ENCODE results near the gene LTB4R2. TPM values are rescaled to one million over a fixed set of nuclear protein-coding genes. Genes with fewer than 3 reads are reported as not detected.
"Not testable (repeated sequence)": the region's sequence is repeated elsewhere in the genome, so short reads cannot be mapped to it uniquely, and the experiment has no call there.

LTB4R2 gene
- total RNA-seq, 1 donor from 2014 or later: 7.9 TPM

- H3K27ac Mint-ChIP-seq: no peak overlapping the region
- intact Hi-C loops (cut with micrococcal nuclease): no loop called here
- no peak for DNase-seq (ENCODE audit: low spot score)
- no peaks in the 10 kb centered on the region for H3K9me3 Mint-ChIP-seq
- H3K4me1 Mint-ChIP-seq (ENCODE audit: low read depth): peaks cover 2% of the 10 kb centered on the region
- H3K27me3 Mint-ChIP-seq (ENCODE audit: low read depth): peaks cover 55% of the 10 kb centered on the region
- no peaks in the 10 kb centered on the region for H3K36me3 Mint-ChIP-seq (ENCODE audit: low read depth)
- H3K4me3 Mint-ChIP-seq (ENCODE audit: low read depth): no peak overlapping the region
These were observed 39.8 kb downstream of the LTB4R2 start for GRCh38 chr14:24349742-24350141.

DNA sequence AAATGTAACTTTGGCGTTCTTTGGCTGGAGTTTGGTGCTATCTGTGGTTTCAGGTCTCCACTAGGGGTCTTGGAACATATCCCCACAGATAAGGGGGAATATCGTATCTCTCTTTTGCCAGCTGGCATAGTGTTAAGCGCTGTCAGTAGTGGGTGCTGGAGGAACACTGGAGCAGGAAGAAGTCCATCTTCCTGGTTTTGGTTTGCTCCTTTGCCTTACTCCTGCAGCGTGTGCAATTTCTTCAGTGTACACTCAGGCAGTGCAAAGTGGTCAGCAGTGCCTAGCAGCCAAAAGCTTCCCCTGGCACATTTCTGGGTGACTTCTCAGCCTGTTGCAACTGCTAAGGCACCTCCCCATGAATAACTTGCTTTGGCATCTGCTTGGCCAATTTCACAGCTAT is 41.6 kb downstream of the LTB4R2 start:
- Mint-ChIP-seq H3K27ac (no peak overlapping the region), H3K4me1 (ENCODE audit: low read depth) (peaks cover 2% of the 10 kb centered on the region), H3K36me3 (ENCODE audit: low read depth) (no peaks in the 10 kb centered on the region), H3K9me3 (no peaks in the 10 kb centered on the region), H3K4me3 (ENCODE audit: low read depth) (no peak overlapping the region), H3K27me3 (ENCODE audit: low read depth) (peaks cover 53% of the 10 kb centered on the region)
- no peak for DNase-seq (ENCODE audit: low spot score)
- intact Hi-C loops (cut with micrococcal nuclease): no loop called here

GRCh38 chr14:24353559-24354481 is 43.9 kb downstream of the LTB4R2 start:
- peaks cover 44% of the 10 kb centered on the region for H3K27me3 Mint-ChIP-seq (ENCODE audit: low read depth)
- H3K4me1 Mint-ChIP-seq (ENCODE audit: low read depth): peaks cover 2% of the 10 kb centered on the region
- no peak for DNase-seq (ENCODE audit: low spot score)
- H3K36me3 Mint-ChIP-seq (ENCODE audit: low read depth): no peaks in the 10 kb centered on the region
- no peak overlapping the region for H3K27ac Mint-ChIP-seq
- H3K4me3 Mint-ChIP-seq (ENCODE audit: low read depth): no peak overlapping the region
- intact Hi-C loops (cut with micrococcal nuclease): no loop called here
- H3K9me3 Mint-ChIP-seq: no peaks in the 10 kb centered on the region

DNA sequence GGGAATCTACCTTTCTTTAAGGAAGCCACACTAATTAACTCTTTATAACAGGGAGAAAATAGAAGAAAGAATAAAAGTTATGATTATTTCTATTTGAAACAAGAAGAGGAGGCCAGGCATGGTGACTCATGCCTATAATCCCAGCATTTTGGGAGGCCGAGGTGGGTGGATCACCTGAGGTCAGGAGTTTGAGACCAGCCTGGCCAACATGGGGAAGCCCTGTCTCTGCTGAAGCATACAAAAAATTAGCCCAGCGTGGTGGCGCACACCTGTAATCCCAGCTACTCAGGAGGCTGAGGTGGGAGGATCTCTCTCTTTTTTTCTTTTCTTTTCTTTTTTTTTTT is 44.5 kb downstream of the LTB4R2 start:
- H3K9me3 Mint-ChIP-seq; H3K36me3 Mint-ChIP-seq (ENCODE audit: low read depth); H3K27ac Mint-ChIP-seq; H3K4me3 Mint-ChIP-seq (ENCODE audit: low read depth); DNase-seq (ENCODE audit: low spot score); H3K4me1 Mint-ChIP-seq (ENCODE audit: low read depth); intact Hi-C loops (cut with micrococcal nuclease): not testable (repeated sequence)
- peaks cover 38% of the 10 kb centered on the region for H3K27me3 Mint-ChIP-seq (ENCODE audit: low read depth)

DNA sequence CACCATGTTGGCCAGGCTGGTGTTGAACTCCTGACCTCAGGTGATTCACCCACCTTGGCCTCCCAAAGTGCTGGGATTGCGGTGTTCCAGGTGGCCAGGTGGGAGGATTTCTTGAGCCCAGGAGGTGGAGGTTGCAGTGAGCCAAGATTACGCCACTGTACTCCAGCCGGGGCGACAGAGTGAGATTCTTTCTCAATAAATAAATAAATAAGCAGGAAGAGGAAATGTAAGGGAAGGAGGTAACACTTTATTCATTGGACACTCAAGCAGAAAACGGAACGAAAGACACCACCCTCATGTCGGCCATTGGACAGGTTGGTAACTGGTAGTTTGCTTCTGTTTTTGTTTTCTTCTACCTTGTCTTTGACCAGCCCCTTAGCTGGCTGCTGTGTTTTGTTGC is 45.1 kb downstream of the LTB4R2 start:
- Mint-ChIP-seq H3K27me3 (ENCODE audit: low read depth) (peaks cover 36% of the 10 kb centered on the region), H3K36me3 (ENCODE audit: low read depth) (no peaks in the 10 kb centered on the region), H3K4me3 (ENCODE audit: low read depth) (no peak overlapping the region), H3K4me1 (ENCODE audit: low read depth) (peaks cover 2% of the 10 kb centered on the region), H3K27ac (no peak overlapping the region), H3K9me3 (no peaks in the 10 kb centered on the region)
- no peak for DNase-seq (ENCODE audit: low spot score)
- intact Hi-C loops (cut with micrococcal nuclease): no loop called here

DNA sequence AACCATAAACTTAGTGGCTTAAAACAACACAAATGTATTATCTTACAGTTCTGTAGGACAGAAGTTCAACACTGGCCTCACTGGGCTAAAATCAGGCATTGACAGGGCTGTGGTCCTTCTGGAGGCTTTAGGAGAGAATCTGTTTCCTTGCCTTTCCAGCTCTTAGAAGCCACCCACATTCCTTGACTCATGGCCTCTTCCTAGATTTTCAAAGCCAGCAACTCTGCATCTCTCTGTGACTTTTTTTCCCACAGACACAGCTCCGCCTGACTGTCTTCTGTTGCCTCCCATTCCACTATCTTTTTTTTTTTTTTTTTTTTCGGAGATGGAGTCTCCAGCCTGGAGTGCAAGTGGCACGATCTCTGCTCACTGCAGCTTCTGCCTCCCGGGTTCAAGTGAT is 46.3 kb downstream of the LTB4R2 start:
- Mint-ChIP-seq H3K36me3 (ENCODE audit: low read depth) (no peaks in the 10 kb centered on the region), H3K9me3 (no peaks in the 10 kb centered on the region), H3K27me3 (ENCODE audit: low read depth) (peaks cover 33% of the 10 kb centered on the region), H3K4me3 (ENCODE audit: low read depth) (no peak overlapping the region), H3K4me1 (ENCODE audit: low read depth) (peaks cover 2% of the 10 kb centered on the region), H3K27ac (no peak overlapping the region)
- intact Hi-C loops (cut with micrococcal nuclease): no loop called here
- no peak for DNase-seq (ENCODE audit: low spot score)

DNA sequence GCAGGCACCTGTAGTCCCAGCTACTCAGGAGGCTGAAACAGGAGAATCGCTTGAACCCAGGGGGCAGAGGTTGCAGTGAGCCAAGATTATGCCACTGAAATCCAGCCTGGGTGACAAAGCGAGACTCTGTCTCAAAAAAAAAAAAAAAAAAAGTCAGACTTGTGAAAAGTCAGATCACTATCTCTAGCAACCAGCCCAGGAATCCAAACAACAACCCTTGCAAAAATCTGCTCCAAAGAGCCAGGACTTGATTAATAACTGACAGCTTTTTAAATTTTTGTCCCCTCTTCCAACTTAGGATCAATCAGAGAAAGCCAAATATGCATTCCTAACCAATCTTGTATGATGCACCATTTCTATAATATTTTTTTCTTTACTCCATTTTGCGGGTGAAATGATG is 50.3 kb downstream of the LTB4R2 start:
- Mint-ChIP-seq H3K4me1 (ENCODE audit: low read depth) (no peaks in the 10 kb centered on the region), H3K36me3 (ENCODE audit: low read depth) (no peaks in the 10 kb centered on the region), H3K9me3 (no peaks in the 10 kb centered on the region), H3K27me3 (ENCODE audit: low read depth) (peaks cover 32% of the 10 kb centered on the region), H3K4me3 (ENCODE audit: low read depth) (no peak overlapping the region), H3K27ac (no peak overlapping the region)
- intact Hi-C loops (cut with micrococcal nuclease): no loop called here
- DNase-seq (ENCODE audit: low spot score): no peak

DNA sequence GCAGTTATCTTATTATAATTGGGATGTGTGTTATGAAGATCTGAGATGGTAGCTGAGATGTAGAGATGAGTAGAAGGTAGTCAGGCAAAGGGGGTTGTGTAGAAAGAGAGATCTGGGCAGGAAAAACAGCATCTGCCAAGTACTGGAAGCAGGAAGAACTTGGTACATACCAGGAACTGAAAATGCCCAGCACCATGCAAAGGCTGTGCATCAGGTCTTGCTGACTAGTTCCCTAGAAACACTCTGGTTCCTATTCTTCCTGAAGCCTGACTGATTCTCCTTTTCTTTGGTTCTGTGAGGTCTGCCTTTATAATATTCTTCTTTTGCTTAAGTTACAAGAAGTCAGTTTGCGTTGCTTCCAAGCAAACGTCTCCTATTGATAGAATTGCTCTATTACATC is 51.4 kb downstream of the LTB4R2 start:
- no peak overlapping the region for H3K4me3 Mint-ChIP-seq (ENCODE audit: low read depth)
- intact Hi-C loops (cut with micrococcal nuclease): no loop called here
- no peaks in the 10 kb centered on the region for H3K36me3 Mint-ChIP-seq (ENCODE audit: low read depth)

More for the DNA sequence above, 51.4 kb downstream of the LTB4R2 start:
- H3K27ac Mint-ChIP-seq: no peak overlapping the region
- H3K27me3 Mint-ChIP-seq (ENCODE audit: low read depth): peaks cover 41% of the 10 kb centered on the region
- H3K9me3 Mint-ChIP-seq: no peaks in the 10 kb centered on the region
- DNase-seq (ENCODE audit: low spot score): no peak
- peaks cover 5% of the 10 kb centered on the region for H3K4me1 Mint-ChIP-seq (ENCODE audit: low read depth)

Other genes starting within 250 kb of the LTB4R2 start
- gene CPNE6, start 238.6 kb upstream of the LTB4R2 start, total RNA-seq: not detected in 2 replicates
- 62.7 and 62.8 TPM in 2 replicates for gene PCK2, start 215.8 kb upstream of the LTB4R2 start, total RNA-seq
- 67.2 and 77.3 TPM in 2 replicates for gene DCAF11, start 195.4 kb upstream of the LTB4R2 start, total RNA-seq
- 1.6 and 1.8 TPM in 2 replicates for gene NRL, start 195.2 kb upstream of the LTB4R2 start, total RNA-seq
- 1.0 and 1.2 TPM in 2 replicates for gene FITM1, start 179.5 kb upstream of the LTB4R2 start, total RNA-seq
- 340 and 342 TPM in 2 replicates for gene PSME1, start 173.9 kb upstream of the LTB4R2 start, total RNA-seq
- gene EMC9, start 168.5 kb upstream of the LTB4R2 start, total RNA-seq: 26.4 and 30.4 TPM in 2 replicates
- 567 TPM in 2 replicates for gene PSME2, start 163.5 kb upstream of the LTB4R2 start, total RNA-seq
- gene RNF31, start 162.6 kb upstream of the LTB4R2 start, total RNA-seq: 80.4 and 92.0 TPM in 2 replicates
- gene IRF9, start 148.9 kb upstream of the LTB4R2 start, total RNA-seq: 124 and 129 TPM in 2 replicates
- 20.0 and 28.2 TPM in 2 replicates for gene REC8, start 138.1 kb upstream of the LTB4R2 start, total RNA-seq
- gene IPO4, start 121.3 kb upstream of the LTB4R2 start, total RNA-seq: 77.0 and 80.4 TPM in 2 replicates
- 27.8 and 30.8 TPM in 2 replicates for gene TM9SF1, start 114.7 kb upstream of the LTB4R2 start, total RNA-seq
- 0.21 TPM in 1 of 2 replicates, not detected in the other for gene TSSK4, start 104.4 kb upstream of the LTB4R2 start, total RNA-seq
- gene CHMP4A, start 96.7 kb upstream of the LTB4R2 start, total RNA-seq: 80.0 and 82.4 TPM in 2 replicates
- gene MDP1, start 94.1 kb upstream of the LTB4R2 start, total RNA-seq: 13.2 and 13.5 TPM in 2 replicates
- 194 and 202 TPM in 2 replicates for gene NEDD8, start 77.8 kb upstream of the LTB4R2 start, total RNA-seq
- 36.3 and 43.8 TPM in 2 replicates for gene GMPR2, start 77.2 kb upstream of the LTB4R2 start, total RNA-seq
- 81.1 and 87.3 TPM in 2 replicates for gene TINF2, start 67.5 kb upstream of the LTB4R2 start, total RNA-seq
- gene TGM1, start 47.0 kb upstream of the LTB4R2 start, total RNA-seq: 3.4 and 4.4 TPM in 2 replicates
- gene RABGGTA, start 38.5 kb upstream of the LTB4R2 start, total RNA-seq: 33.9 and 38.4 TPM in 2 replicates
- 9.7 and 10.4 TPM in 2 replicates for gene DHRS1, start 10.4 kb upstream of the LTB4R2 start, total RNA-seq
- 39.7 and 42.0 TPM in 2 replicates for gene NOP9, start 10.3 kb upstream of the LTB4R2 start, total RNA-seq
- 19.6 and 24.7 TPM in 2 replicates for gene CIDEB, start 2.2 kb upstream of the LTB4R2 start, total RNA-seq
- 10.7 and 11.9 TPM in 2 replicates for gene LTB4R, start 1.4 kb downstream of the LTB4R2 start, total RNA-seq
- 1.5 and 2.3 TPM in 2 replicates for gene ADCY4, start 24.9 kb downstream of the LTB4R2 start, total RNA-seq
- gene RIPK3, start 29.9 kb downstream of the LTB4R2 start, total RNA-seq: 13.2 and 15.4 TPM in 2 replicates
- gene NFATC4, start 58.0 kb downstream of the LTB4R2 start, total RNA-seq: 0.21 TPM in 1 of 2 replicates, not detected in the other
- 0.02 and 0.34 TPM in 2 replicates for gene NYNRIN, start 88.9 kb downstream of the LTB4R2 start, total RNA-seq
- 5.4 and 5.5 TPM in 2 replicates for gene CBLN3, start 119.5 kb downstream of the LTB4R2 start, total RNA-seq
- 72.6 and 75.3 TPM in 2 replicates for gene KHNYN, start 119.8 kb downstream of the LTB4R2 start, total RNA-seq
- 40.8 and 47.7 TPM in 2 replicates for gene SDR39U1, start 132.6 kb downstream of the LTB4R2 start, total RNA-seq
- gene CMA1, start 198.1 kb downstream of the LTB4R2 start, total RNA-seq: 0.25 TPM in 1 of 2 replicates, not detected in the other

Data from activated T-helper 2 cell treated with anti-CD3 and anti-CD28 coated beads, Interferon-gamma antibody, Interleukin-2, Interleukin-4, amounts not matched to agents 10 μg/mL and 5 μg/mL and 100 μg/mL, durations not matched to agents 14 hours and 24 hours and 36 hours (primary cell).